Smooth muscle cell (in vitro differentiated cells): ENCODE results near the gene DTWD2. TPM values are rescaled to one million over a fixed set of nuclear protein-coding genes. Genes with fewer than 3 reads are reported as not detected.

Experiments used
- DNase-seq: peaks from one replicate; lab custom pipeline; 2025; ENCODE audit not compliant: unreplicated experiment; lab: John Stamatoyannopoulos, UW
- H2AFZ ChIP-seq: fragments of 200-600 bp; sonication (generic); 2 replicates; pipeline ENCODE4 v1.6.0; 2016; ENCODE audit warnings: antibody characterized with exemption, low read depth, mild to moderate bottlenecking
- H3F3A ChIP-seq: fragments of 200-600 bp; sonication (generic); 2 replicates; pipeline ENCODE4 v1.6.0; 2017; ENCODE audit warnings: antibody characterized with exemption, low read depth
- H3K27ac ChIP-seq: fragments of 200-600 bp; sonication (generic); 2 replicates; pipeline ENCODE4 v1.5.1; 2016; ENCODE audit warnings: low read depth, mild to moderate bottlenecking
- H3K27me3 ChIP-seq: fragments of 200-600 bp; sonication (generic); 2 replicates; pipeline ENCODE4 v1.6.1; 2016; ENCODE audit warnings: low read depth, mild to moderate bottlenecking
- H3K36me3 ChIP-seq: fragments of 200-600 bp; sonication (generic); 2 replicates; pipeline ENCODE4 v1.5.1; 2016; ENCODE audit warnings: low read depth
- H3K4me1 ChIP-seq: fragments of 200-600 bp; sonication (generic); 2 replicates; pipeline ENCODE4 v1.5.1; 2016; ENCODE audit warnings: low read depth
- H3K4me2 ChIP-seq: fragments of 200-600 bp; sonication (generic); 2 replicates; pipeline ENCODE4 v1.6.0; 2016; ENCODE audit warnings: mild to moderate bottlenecking
- H3K4me3 ChIP-seq: fragments of 200-600 bp; sonication (generic); 2 replicates; pipeline ENCODE4 v1.5.1; 2016; ENCODE audit warnings: mild to moderate bottlenecking
- H3K79me2 ChIP-seq: fragments of 200-600 bp; sonication (generic); 2 replicates; pipeline ENCODE4 v1.6.0; 2016; ENCODE audit warnings: low read depth, mild to moderate bottlenecking
- H3K9ac ChIP-seq: fragments of 200-600 bp; sonication (generic); 2 replicates; pipeline ENCODE4 v1.6.0; 2016; ENCODE audit warnings: low read depth
- H3K9me3 ChIP-seq: fragments of 200-600 bp; sonication (generic); replicated peaks from 2 replicates; pipeline ENCODE4 v1.5.1; 2016; ENCODE audit warnings: low read depth
- H4K20me1 ChIP-seq: fragments of 200-600 bp; sonication (generic); 2 replicates; pipeline ENCODE4 v1.6.0; 2016; ENCODE audit warnings: low read depth
- CTCF ChIP-seq: fragments of 200-600 bp; sonication (generic); IDR thresholded peaks from 2 replicates; pipeline ENCODE4 v1.5.1; 2017; ENCODE audit warnings: borderline replicate concordance, mild to moderate bottlenecking, antibody characterized with exemption; ENCODE audit not compliant: insufficient read depth, poor library complexity, severe bottlenecking
- WGBS: methylation state at CpG from one replicate; pipeline ENCODE4 v1.1.7; 2016; ENCODE audit warnings: low lambda C conversion rate; 5-methylcytosine and 5-hydroxymethylcytosine counted together
- polyA plus RNA-seq: library from polyadenylated mRNA; unstranded; fragments of >200 nt; fragmentation: Nextera tagmentation; extraction: Ambion mirVana; gene quantifications from 2 replicates; pipeline ENCODE4 v1.2.1, GENCODE V29; 2016
- total RNA-seq: library from RNA; depleted of rRNA; stranded (reverse); fragments of >200 nt; gene quantifications from 2 replicates; pipeline ENCODE4 v1.2.3, GENCODE V29; 2014

The DTWD2 gene
- total and polyA plus RNA-seq, 2 experiments from 2014 or later: 0.58 to 1.7 TPM

- Histone ChIP-seq H3K9ac (no peak overlapping the region), H3F3A (no peaks in the 10 kb centered on the region), H3K27ac (no peak overlapping the region), H4K20me1 (no peaks in the 10 kb centered on the region), H3K9me3 (no peaks in the 10 kb centered on the region), H2AFZ (no peak overlapping the region), H3K27me3 (no peaks in the 10 kb centered on the region), H3K36me3 (no peaks in the 10 kb centered on the region), H3K4me2 (no peak overlapping the region), H3K4me1 (no peaks in the 10 kb centered on the region), H3K79me2 (no peaks in the 10 kb centered on the region), H3K4me3 (no peak overlapping the region)
- WGBS: 96% methylated on average over 3 of the region's 3 CpGs
- TF ChIP-seq CTCF: no peak
- DNase-seq: no peak
Measured at GRCh38 chr5:118818604-118819003, 169.7 kb downstream of the DTWD2 start.

- no peaks in the 10 kb centered on the region for H3K27me3 ChIP-seq
- H3K4me2 ChIP-seq: no peak overlapping the region
Measured at GRCh38 chr5:118808441-118808840, 179.9 kb downstream of the DTWD2 start.

GRCh38 chr5:118806571-118806970 lies 181.8 kb downstream of the DTWD2 start:
- H3K9me3 ChIP-seq: no peaks in the 10 kb centered on the region
- H3K27me3 ChIP-seq: no peaks in the 10 kb centered on the region
- 88% methylated on average over 4 of the region's 4 CpGs for WGBS
- H2AFZ ChIP-seq: no peak overlapping the region
- DNase-seq: no peak
- TF ChIP-seq CTCF: no peak
- H3F3A ChIP-seq: no peaks in the 10 kb centered on the region
- H4K20me1 ChIP-seq: no peaks in the 10 kb centered on the region
- no peaks in the 10 kb centered on the region for H3K79me2 ChIP-seq
- H3K9ac ChIP-seq: no peak overlapping the region
- no peak overlapping the region for H3K4me3 ChIP-seq
- no peak overlapping the region for H3K4me2 ChIP-seq
- no peaks in the 10 kb centered on the region for H3K4me1 ChIP-seq
- H3K36me3 ChIP-seq: no peaks in the 10 kb centered on the region
- no peak overlapping the region for H3K27ac ChIP-seq

More at GRCh38 chr5:118808441-118808840, 179.9 kb downstream of the DTWD2 start:
- DNase-seq: no peak
- H3K9ac ChIP-seq: no peak overlapping the region
- no peak for TF ChIP-seq CTCF
- no peaks in the 10 kb centered on the region for H3K79me2 ChIP-seq
- whole genome bisulfite sequencing: 44% methylated on average over 2 of the region's 2 CpGs
- H3K9me3 ChIP-seq: no peaks in the 10 kb centered on the region
- H3K4me3 ChIP-seq: no peak overlapping the region
- H3K4me1 ChIP-seq: no peaks in the 10 kb centered on the region
- H3K27ac ChIP-seq: no peak overlapping the region
- no peak overlapping the region for H2AFZ ChIP-seq
- no peaks in the 10 kb centered on the region for H3F3A ChIP-seq
- no peaks in the 10 kb centered on the region for H3K36me3 ChIP-seq
- H4K20me1 ChIP-seq: no peaks in the 10 kb centered on the region

GRCh38 chr5:118802335-118802734 lies 186.0 kb downstream of the DTWD2 start:
- Histone ChIP-seq H4K20me1 (no peaks in the 10 kb centered on the region), H3F3A (no peaks in the 10 kb centered on the region), H3K27ac (no peak overlapping the region), H3K79me2 (no peaks in the 10 kb centered on the region), H3K27me3 (no peaks in the 10 kb centered on the region), H3K4me1 (no peaks in the 10 kb centered on the region), H3K9ac (no peak overlapping the region), H2AFZ (no peak overlapping the region), H3K4me2 (no peak overlapping the region), H3K4me3 (no peak overlapping the region), H3K36me3 (no peaks in the 10 kb centered on the region), H3K9me3 (no peaks in the 10 kb centered on the region)
- no peak for DNase-seq
- no peak for TF ChIP-seq CTCF
- 87% methylated on average over 2 of the region's 2 CpGs for WGBS
